Activated T-cell treated with anti-CD3 and anti-CD28 coated beads, Interleukin-2, amount 50 U/mL, for 4 hours (primary cell): ENCODE results near the gene PIGM. TPM values are rescaled to one million over a fixed set of nuclear protein-coding genes. Genes with fewer than 3 reads are reported as not detected.

ENCODE experiments used
- ATAC-seq, 2 donors: fragments of 200-7000 bp; cut with Tn5 transposase; one replicate each; pipeline ENCODE4 v1.10.0; 2021
- DNase-seq: peaks from one replicate; pipeline ENCODE4 v3.0.0-alpha.2; 2020
- H3K27me3 Mint-ChIP-seq: one replicate; pipeline ENCODE4 v1.8.0; 2021; ENCODE audit warnings: low read depth, mixed read lengths
- H3K36me3 Mint-ChIP-seq: one replicate; pipeline ENCODE4 v1.8.0; 2022; ENCODE audit warnings: mixed read lengths; ENCODE audit not compliant: insufficient read depth
- H3K4me1 Mint-ChIP-seq: one replicate; pipeline ENCODE4 v1.8.0; 2021; ENCODE audit warnings: low read depth, mixed read lengths
- H3K4me3 Mint-ChIP-seq: one replicate; pipeline ENCODE4 v1.8.0; 2021; ENCODE audit warnings: mild to moderate bottlenecking, moderate library complexity, mixed read lengths
- H3K9me3 Mint-ChIP-seq: one replicate; pipeline ENCODE4 v1.8.0; 2021; ENCODE audit warnings: mixed read lengths
- total RNA-seq, 3 donors: library from RNA; stranded (reverse); gene quantifications; one replicate each; pipeline ENCODE4 v1.2.1, GENCODE V29; 2021

Gene PIGM
- total RNA-seq, 3 donors from 2014 or later: 4.1 to 5.7 (median 4.5) TPM

GRCh38 chr1:160021376-160022074 lies 10.3 kb downstream of the PIGM start:
- no peak for ATAC-seq
- no peak for DNase-seq
- H3K36me3 Mint-ChIP-seq: peaks cover 4% of the 10 kb centered on the region
- H3K9me3 Mint-ChIP-seq: no peaks in the 10 kb centered on the region
- no peak overlapping the region for H3K4me3 Mint-ChIP-seq
- peaks cover 2% of the 10 kb centered on the region for H3K27me3 Mint-ChIP-seq
- H3K4me1 Mint-ChIP-seq: no peaks in the 10 kb centered on the region

GRCh38 chr1:160020196-160020595 lies 11.6 kb downstream of the PIGM start:
- H3K36me3 Mint-ChIP-seq: no peaks in the 10 kb centered on the region

DNA sequence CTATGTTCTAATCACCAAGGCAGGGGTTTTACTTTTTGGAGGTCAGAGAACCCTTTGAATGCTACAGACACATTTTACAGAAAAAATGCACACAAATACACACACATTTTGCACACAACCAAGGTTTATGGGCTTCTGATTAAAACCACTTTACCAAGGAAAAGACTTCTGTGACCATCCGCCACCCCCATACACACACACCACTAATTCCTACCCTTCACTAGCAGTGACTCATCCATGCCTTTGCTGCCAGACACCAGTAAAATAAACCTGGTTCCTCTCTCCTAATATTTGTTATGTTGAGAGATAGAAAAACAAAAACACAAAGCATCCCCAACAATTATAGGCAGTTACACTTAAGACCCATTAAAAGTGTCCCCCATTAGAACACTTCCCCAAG lies 12.9 kb downstream of the PIGM start:
- no peak for DNase-seq
- Mint-ChIP-seq H3K4me3 (no peak overlapping the region), H3K9me3 (no peaks in the 10 kb centered on the region), H3K36me3 (no peaks in the 10 kb centered on the region), H3K4me1 (no peaks in the 10 kb centered on the region), H3K27me3 (peaks cover 2% of the 10 kb centered on the region)
- ATAC-seq: no peak

More at GRCh38 chr1:160020196-160020595, 11.6 kb downstream of the PIGM start:
- H3K9me3 Mint-ChIP-seq: no peaks in the 10 kb centered on the region
- ATAC-seq (no peak), DNase-seq (no peak)
- H3K4me1 Mint-ChIP-seq: no peaks in the 10 kb centered on the region
- peaks cover 2% of the 10 kb centered on the region for H3K27me3 Mint-ChIP-seq
- H3K4me3 Mint-ChIP-seq: no peak overlapping the region

DNA sequence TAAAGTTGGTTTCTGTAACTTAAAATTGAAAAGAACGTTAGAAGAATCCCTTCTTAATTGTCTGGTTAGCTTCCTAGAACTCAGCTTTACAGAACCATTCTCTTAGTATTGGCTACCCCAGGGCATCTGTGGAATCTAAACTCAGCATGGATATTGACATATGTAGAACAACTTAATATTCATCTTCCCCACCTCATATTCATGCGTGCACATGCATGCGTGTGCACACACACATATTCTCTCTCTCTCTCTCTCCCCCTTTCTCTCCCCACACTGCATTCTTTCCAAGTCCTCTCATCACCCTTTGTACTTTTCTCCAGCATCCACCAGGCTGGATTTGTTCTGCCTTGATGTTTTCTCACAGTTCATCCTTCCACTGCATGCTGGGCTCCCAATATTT lies 13.4 kb downstream of the PIGM start:
- Mint-ChIP-seq H3K4me1 (no peaks in the 10 kb centered on the region), H3K4me3 (no peak overlapping the region), H3K9me3 (no peaks in the 10 kb centered on the region), H3K27me3 (peaks cover 2% of the 10 kb centered on the region), H3K36me3 (no peaks in the 10 kb centered on the region)
- ATAC-seq (no peak), DNase-seq (no peak)

DNA sequence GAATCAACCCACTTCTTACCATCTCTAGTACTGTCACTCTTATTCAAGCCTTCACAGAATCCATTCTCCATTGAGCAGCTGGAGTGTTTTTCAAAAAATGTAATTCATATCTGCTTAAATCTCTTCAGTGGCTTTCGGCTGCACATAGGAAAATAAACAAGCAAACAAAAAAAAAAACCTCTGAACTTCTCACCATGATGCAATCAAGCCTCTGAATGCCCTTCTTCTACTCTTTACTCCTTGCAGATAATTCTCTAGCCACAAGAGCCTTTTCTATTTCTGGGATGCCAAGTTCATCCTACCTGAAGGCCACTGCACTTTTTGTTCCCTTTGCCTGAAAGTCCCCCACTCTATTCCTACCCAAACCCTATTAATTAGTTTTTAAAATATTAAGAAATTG lies 14.2 kb downstream of the PIGM start:
- ATAC-seq: no peak
- H3K27me3 Mint-ChIP-seq: peaks cover 2% of the 10 kb centered on the region
- no peak for DNase-seq
- H3K9me3 Mint-ChIP-seq: no peaks in the 10 kb centered on the region
- no peaks in the 10 kb centered on the region for H3K4me1 Mint-ChIP-seq
- no peak overlapping the region for H3K4me3 Mint-ChIP-seq
- no peaks in the 10 kb centered on the region for H3K36me3 Mint-ChIP-seq

DNA sequence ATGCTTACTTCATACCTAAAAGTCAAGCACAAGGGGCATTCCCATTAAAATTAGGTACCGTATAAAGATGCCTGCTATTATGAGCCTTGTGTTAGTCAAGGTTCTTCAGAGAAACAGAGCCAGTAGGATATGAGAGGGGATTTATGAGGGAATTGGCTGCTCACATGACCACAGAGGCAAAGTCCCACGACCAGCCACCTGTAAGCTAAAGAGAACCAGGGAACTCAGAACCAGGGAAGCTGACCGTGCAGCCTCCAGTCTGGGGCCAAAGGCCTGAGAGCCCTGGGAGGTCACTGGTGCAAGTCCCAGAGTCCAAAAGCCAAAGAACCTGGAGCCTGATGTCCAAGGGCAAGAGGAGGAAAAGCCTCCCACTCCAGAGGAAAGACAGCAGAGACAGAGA lies 20.0 kb downstream of the PIGM start:
- peaks cover 5% of the 10 kb centered on the region for H3K27me3 Mint-ChIP-seq
- no peaks in the 10 kb centered on the region for H3K36me3 Mint-ChIP-seq
- H3K9me3 Mint-ChIP-seq: no peaks in the 10 kb centered on the region
- H3K4me1 Mint-ChIP-seq: no peaks in the 10 kb centered on the region
- DNase-seq (no peak), ATAC-seq (no peak)
- H3K4me3 Mint-ChIP-seq: no peak overlapping the region

GRCh38 chr1:160009801-160010200 lies 22.0 kb downstream of the PIGM start:
- no peak for ATAC-seq
- Mint-ChIP-seq H3K9me3 (no peaks in the 10 kb centered on the region), H3K27me3 (peaks cover 5% of the 10 kb centered on the region), H3K4me1 (no peaks in the 10 kb centered on the region), H3K36me3 (no peaks in the 10 kb centered on the region), H3K4me3 (no peak overlapping the region)
- DNase-seq: no peak

- Mint-ChIP-seq H3K4me1 (no peaks in the 10 kb centered on the region), H3K9me3 (no peaks in the 10 kb centered on the region), H3K4me3 (no peak overlapping the region), H3K36me3 (no peaks in the 10 kb centered on the region), H3K27me3 (peaks cover 5% of the 10 kb centered on the region)
- ATAC-seq (no peak), DNase-seq (no peak)
Observed at GRCh38 chr1:160009081-160009480, 22.7 kb downstream of the PIGM start.

DNA sequence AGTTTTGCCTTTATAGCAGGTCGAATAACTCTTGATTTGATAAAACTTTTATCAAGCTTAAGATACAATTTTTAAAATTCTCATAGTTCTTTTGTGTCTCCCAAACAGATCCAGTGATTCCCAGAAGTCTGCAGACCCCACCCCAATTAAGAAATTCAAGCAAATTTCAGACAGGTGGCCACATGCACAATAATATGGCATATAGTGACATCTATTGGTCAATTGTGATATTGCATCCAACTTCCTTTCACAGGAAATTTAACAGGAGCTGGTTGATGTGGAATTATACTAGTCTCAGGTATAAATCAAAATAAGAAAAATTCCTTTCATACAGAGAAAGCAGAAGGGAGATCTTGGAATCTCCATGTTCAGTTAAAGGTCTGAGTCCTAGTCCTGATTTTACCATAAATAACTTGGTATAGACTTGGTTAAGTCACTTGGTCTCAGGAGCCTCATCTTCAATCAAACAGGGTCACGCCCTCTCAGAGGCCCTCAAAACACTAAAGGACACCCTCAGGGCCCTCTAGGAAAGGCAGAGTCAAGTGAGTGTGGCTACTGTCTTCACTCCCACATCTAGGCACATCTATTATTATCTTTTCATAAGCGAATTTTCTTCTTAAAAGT lies 24.1 kb downstream of the PIGM start:
- DNase-seq: no peak

DNA sequence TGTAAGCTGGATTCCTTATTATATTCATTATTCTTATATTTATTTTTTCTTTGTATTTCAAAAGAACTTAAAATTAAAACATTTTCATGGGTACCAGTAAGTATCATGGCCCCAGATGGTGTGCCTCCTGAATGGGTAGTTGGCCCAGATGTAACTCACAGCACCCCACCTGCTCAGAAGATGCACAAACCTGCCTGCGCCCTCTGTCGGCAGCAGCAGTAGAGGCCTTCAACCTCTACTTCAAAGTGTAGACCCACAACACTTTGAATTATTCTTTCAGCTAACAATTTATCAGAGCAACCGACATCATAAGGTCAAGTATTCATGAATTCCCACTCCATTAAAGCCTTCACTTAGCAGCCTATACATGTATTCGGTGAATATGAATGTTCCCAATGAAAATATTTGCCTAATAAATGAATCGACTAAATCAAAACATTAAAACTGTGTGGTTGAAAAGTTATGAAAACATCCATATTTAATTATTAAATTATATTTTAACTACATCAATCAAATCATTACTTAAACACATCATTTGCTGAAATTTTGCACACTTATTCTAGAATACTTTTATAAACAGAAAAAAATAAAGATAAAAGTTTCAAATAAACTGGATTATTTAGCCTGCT lies 25.4 kb downstream of the PIGM start:
- Mint-ChIP-seq H3K4me1 (no peaks in the 10 kb centered on the region), H3K36me3 (no peaks in the 10 kb centered on the region), H3K4me3 (no peak overlapping the region), H3K9me3 (no peaks in the 10 kb centered on the region), H3K27me3 (peaks cover 5% of the 10 kb centered on the region)
- ATAC-seq (peak; percentile 79 to 87), DNase-seq (peak; percentile 64)

More for the DNA sequence above, 24.1 kb downstream of the PIGM start:
- ATAC-seq: no peak
- Mint-ChIP-seq H3K9me3 (no peaks in the 10 kb centered on the region), H3K4me3 (no peak overlapping the region), H3K4me1 (no peaks in the 10 kb centered on the region), H3K27me3 (peaks cover 5% of the 10 kb centered on the region), H3K36me3 (no peaks in the 10 kb centered on the region)

- DNase-seq (no peak), ATAC-seq (no peak)
- Mint-ChIP-seq H3K4me3 (no peak overlapping the region), H3K9me3 (no peaks in the 10 kb centered on the region), H3K27me3 (peaks cover 5% of the 10 kb centered on the region), H3K4me1 (no peaks in the 10 kb centered on the region), H3K36me3 (no peaks in the 10 kb centered on the region)
Observed at GRCh38 chr1:160005070-160005469, 26.7 kb downstream of the PIGM start.

DNA sequence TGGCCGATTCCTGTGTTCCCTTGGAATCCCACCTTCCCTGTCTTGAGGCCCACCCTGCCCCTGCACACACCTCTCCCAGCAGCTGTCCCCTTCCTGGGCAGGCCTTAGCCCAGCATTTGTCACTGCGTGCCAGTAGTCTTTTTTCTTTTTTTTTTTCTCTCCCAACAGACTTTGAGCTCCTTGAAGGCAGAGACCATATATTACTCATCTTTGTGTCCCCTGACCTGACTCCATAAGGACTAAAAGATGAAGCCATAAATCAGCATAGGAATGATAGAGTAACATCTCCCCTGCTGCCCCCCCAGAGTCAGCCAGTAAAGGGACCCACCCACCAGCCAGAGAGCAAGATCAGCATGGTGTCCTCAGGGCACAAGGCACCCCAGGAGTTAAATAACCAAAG lies 27.4 kb downstream of the PIGM start:
- DNase-seq (no peak), ATAC-seq (no peak)
- H3K4me3 Mint-ChIP-seq: no peak overlapping the region
- H3K9me3 Mint-ChIP-seq: no peaks in the 10 kb centered on the region
- H3K27me3 Mint-ChIP-seq: peaks cover 6% of the 10 kb centered on the region
- no peaks in the 10 kb centered on the region for H3K4me1 Mint-ChIP-seq
- H3K36me3 Mint-ChIP-seq: no peaks in the 10 kb centered on the region

DNA sequence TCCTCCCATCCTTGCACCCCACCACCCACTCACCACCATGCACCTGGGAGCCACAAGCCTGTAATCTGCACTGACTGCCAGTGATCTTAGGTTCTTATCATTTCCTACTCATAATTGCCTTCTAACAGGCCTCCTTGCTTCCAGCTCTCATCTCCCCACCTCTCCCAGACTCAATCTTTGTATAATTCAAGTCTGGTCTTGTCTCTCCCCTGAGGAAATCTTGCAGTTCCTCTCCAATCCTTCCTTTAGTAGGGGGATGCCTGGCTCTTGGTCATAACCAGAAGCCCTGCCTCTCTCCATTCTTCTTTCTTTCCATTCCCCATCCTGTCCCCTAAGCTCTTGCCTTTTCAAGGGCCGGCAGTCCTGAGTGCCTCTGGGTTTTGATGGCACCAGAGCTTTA lies 27.8 kb downstream of the PIGM start:
- H3K36me3 Mint-ChIP-seq: no peaks in the 10 kb centered on the region
- H3K4me1 Mint-ChIP-seq: no peaks in the 10 kb centered on the region
- H3K27me3 Mint-ChIP-seq: peaks cover 6% of the 10 kb centered on the region
- H3K9me3 Mint-ChIP-seq: no peaks in the 10 kb centered on the region
- DNase-seq (no peak), ATAC-seq (no peak)
- no peak overlapping the region for H3K4me3 Mint-ChIP-seq

GRCh38 chr1:160001440-160001839 lies 30.4 kb downstream of the PIGM start:
- no peak overlapping the region for H3K4me3 Mint-ChIP-seq
- DNase-seq (no peak), ATAC-seq (no peak)
- no peaks in the 10 kb centered on the region for H3K4me1 Mint-ChIP-seq
- H3K36me3 Mint-ChIP-seq: no peaks in the 10 kb centered on the region
- H3K9me3 Mint-ChIP-seq: no peaks in the 10 kb centered on the region
- H3K27me3 Mint-ChIP-seq: peaks cover 4% of the 10 kb centered on the region

- peaks cover 4% of the 10 kb centered on the region for H3K27me3 Mint-ChIP-seq
- H3K36me3 Mint-ChIP-seq: no peaks in the 10 kb centered on the region
- no peaks in the 10 kb centered on the region for H3K9me3 Mint-ChIP-seq
- no peak overlapping the region for H3K4me3 Mint-ChIP-seq
- no peak for DNase-seq
- no peaks in the 10 kb centered on the region for H3K4me1 Mint-ChIP-seq
- ATAC-seq: no peak
Observed at GRCh38 chr1:159999204-159999603, 32.6 kb downstream of the PIGM start.
